WTC11 (cell line): ENCODE measurements around the gene WSB1. TPM values are rescaled to one million over a fixed set of nuclear protein-coding genes. Genes with fewer than 3 reads are reported as not detected.

Experiments
- ATAC-seq: fragments of 200-7000 bp; cut with Tn5 transposase; 2 replicates; pipeline ENCODE4 v1.10.0; 2021; ENCODE audit warnings: mild to moderate bottlenecking, moderate library complexity
- CTCF ChIA-PET: fragments of 300-600 bp; sonication (Branson Sonifier 250); formaldehyde crosslinking; loops from one replicate; lab custom pipeline; 2021; ENCODE audit warnings: antibody characterized with exemption; lab: Charles Lee
- POLR2A ChIA-PET: fragments of 350-600 bp; sonication (Branson Sonifier 250); formaldehyde crosslinking; loops from one replicate; lab custom pipeline; 2021; ENCODE audit warnings: antibody characterized with exemption; lab: Charles Lee
- DNase-seq: peaks from one replicate; pipeline ENCODE4 v3.0.0; 2021; ENCODE audit warnings: low spot score
- H3K27ac Mint-ChIP-seq: 2 replicates; pipeline ENCODE4 v1.8.0; 2021; ENCODE audit warnings: mixed read lengths
- H3K27me3 Mint-ChIP-seq: 2 replicates; pipeline ENCODE4 v1.8.0; 2021; ENCODE audit warnings: low read depth, mild to moderate bottlenecking, moderate library complexity, mixed read lengths
- H3K36me3 Mint-ChIP-seq: 2 replicates; pipeline ENCODE4 v1.8.0; 2021; ENCODE audit warnings: mixed read lengths
- H3K4me1 Mint-ChIP-seq: 2 replicates; pipeline ENCODE4 v1.8.0; 2022; ENCODE audit warnings: mixed read lengths
- H3K4me3 Mint-ChIP-seq: 2 replicates; pipeline ENCODE4 v1.8.0; 2021; ENCODE audit warnings: mild to moderate bottlenecking, moderate library complexity, mixed read lengths
- H3K9me3 Mint-ChIP-seq: 2 replicates; pipeline ENCODE4 v1.8.0; 2021; ENCODE audit warnings: mixed read lengths
- AR ChIP-seq: fragments of 250-450 bp; sonication (Bioruptor Pico); IDR thresholded peaks from 2 replicates; pipeline ENCODE4 v1.9.0; 2021; ENCODE audit warnings: mild to moderate bottlenecking
- ARID4B ChIP-seq: sonication (generic); formaldehyde crosslinking; IDR thresholded peaks from 2 replicates; pipeline ENCODE4 v1.8.0; 2023; ENCODE audit warnings: missing genetic modification reagents, mild to moderate bottlenecking, borderline replicate concordance
- ATF1 ChIP-seq: sonication (generic); formaldehyde crosslinking; IDR thresholded peaks from 2 replicates; pipeline ENCODE4 v1.8.1; 2023; ENCODE audit warnings: mild to moderate bottlenecking, moderate library complexity, missing genetic modification reagents
- E2F4 ChIP-seq: sonication (generic); formaldehyde crosslinking; IDR thresholded peaks from 2 replicates; pipeline ENCODE4 v1.8.1; 2022; ENCODE audit warnings: low read depth, mild to moderate bottlenecking, moderate library complexity, missing genetic modification reagents, borderline replicate concordance
- E2F5 ChIP-seq: sonication (generic); formaldehyde crosslinking; IDR thresholded peaks from 2 replicates; pipeline ENCODE4 v1.8.1; 2022; ENCODE audit warnings: mild to moderate bottlenecking, moderate library complexity, missing genetic modification reagents
- FOXJ3 ChIP-seq: sonication (generic); formaldehyde crosslinking; IDR thresholded peaks from 2 replicates; pipeline ENCODE4 v1.9.0; 2021; ENCODE audit warnings: missing genetic modification reagents, mild to moderate bottlenecking, borderline replicate concordance
- NR3C1 ChIP-seq: sonication (generic); formaldehyde crosslinking; conservative IDR thresholded peaks from 2 replicates; pipeline ENCODE4 v1.8.1; 2023; ENCODE audit warnings: low read depth, mild to moderate bottlenecking, missing genetic modification reagents
- PRRX2 ChIP-seq: fragments of 250-450 bp; sonication (Bioruptor Pico); IDR thresholded peaks from 2 replicates; pipeline ENCODE4 v1.8.0; 2021; ENCODE audit warnings: mild to moderate bottlenecking
- ZNF671 ChIP-seq: fragments of 250-450 bp; sonication (Bioruptor Pico); IDR thresholded peaks from 2 replicates; pipeline ENCODE4 v1.8.0; 2021; ENCODE audit warnings: mild to moderate bottlenecking
- total RNA-seq: library from RNA; stranded (reverse); gene quantifications from 3 replicates; pipeline ENCODE4 v1.2.3, GENCODE V29; 2021

WSB1 gene
- total RNA-seq, 1 experiment from 2014 or later = 167 TPM

GRCh38 chr17:27256225-27257030 lies 37.5 kb upstream of the WSB1 start (continued):
- no peak for TF ChIP-seq ATF1 (CRISPR knock-in tag)
- TF ChIP-seq PRRX2 = no peak
- TF ChIP-seq FOXJ3 (CRISPR knock-in tag) = no peak
- no peak for TF ChIP-seq AR (CRISPR knock-in tag)
- no peak for TF ChIP-seq ZNF671
- TF ChIP-seq NR3C1 (CRISPR knock-in tag) = no peak
- no peak for TF ChIP-seq E2F4 (CRISPR knock-in tag)

- TF ChIP-seq E2F5 (CRISPR knock-in tag) = no peak
- TF ChIP-seq AR (CRISPR knock-in tag) = no peak
- TF ChIP-seq ARID4B (CRISPR knock-in tag) = no peak
- ATAC-seq = no peak
- DNase-seq = no peak
- CTCF ChIA-PET = interaction anchor here (1.4 kb wide), 1 partner anchor 21 kb away, joined by 6 read pairs; no protein-coding TSS in a partner anchor
- H3K36me3 Mint-ChIP-seq = no peaks in the 10 kb centered on the region
- POLR2A ChIA-PET = no interaction called here
- H3K9me3 Mint-ChIP-seq = peaks cover 10% of the 10 kb centered on the region; the same call in 1 of the 2 replicates
- H3K4me3 Mint-ChIP-seq = no peak overlapping the region
- H3K27me3 Mint-ChIP-seq = peaks cover 17% of the 10 kb centered on the region
- H3K27ac Mint-ChIP-seq = no peak overlapping the region
- no peaks in the 10 kb centered on the region for H3K4me1 Mint-ChIP-seq
Measured at GRCh38 chr17:27257031-27257357, 36.9 kb upstream of the WSB1 start.
